GM21825 (cell line): ENCODE measurements around the gene IL1R1.
A peak's percentile ranks its signal among the peaks of the same experiment; 100 is the strongest.
"Not testable (repeated sequence)": the region's sequence is repeated elsewhere in the genome, so short reads cannot be mapped to it uniquely, and the experiment has no call there.

Experiments used
- ATAC-seq: cut with Tn5 transposase; IDR thresholded peaks from one replicate; pipeline ENCODE4 v1.9.1; 2021; ENCODE audit warnings: mild to moderate bottlenecking, moderate library complexity; ENCODE audit not compliant: unreplicated experiment

The IL1R1 gene

GRCh38 chr2:102141970-102142828 lies at the start of gene IL1R1:
TSS of gene IL1R1 (plus strand) at chr2:102142746. CDS start at chr2:102157725, 14,979 bp downstream.
- ATAC-seq = no peak

- no peak for ATAC-seq
These were observed 48.9 kb upstream of the IL1R1 start for GRCh38 chr2:102093662-102094061.

GRCh38 chr2:102094917-102095316 lies 47.6 kb upstream of the IL1R1 start:
- no peak for ATAC-seq

GRCh38 chr2:102096103-102096502 lies 46.4 kb upstream of the IL1R1 start:
- ATAC-seq = no peak

GRCh38 chr2:102098756-102099155 lies 43.8 kb upstream of the IL1R1 start:
- ATAC-seq = no peak

GRCh38 chr2:102099536-102100298 lies 42.8 kb upstream of the IL1R1 start:
- no peak for ATAC-seq

GRCh38 chr2:102100371-102101096 lies 42.0 kb upstream of the IL1R1 start:
- no peak for ATAC-seq

GRCh38 chr2:102101097-102101848 lies 41.3 kb upstream of the IL1R1 start:
- ATAC-seq = no peak

GRCh38 chr2:102101849-102102635 lies 40.5 kb upstream of the IL1R1 start:
- ATAC-seq = no peak

GRCh38 chr2:102102636-102102948 lies 40.0 kb upstream of the IL1R1 start:
- ATAC-seq = not testable (repeated sequence)

GRCh38 chr2:102103284-102103683 lies 39.3 kb upstream of the IL1R1 start:
- ATAC-seq = no peak

- ATAC-seq = peak; percentile 79
These were observed 38.3 kb upstream of the IL1R1 start for GRCh38 chr2:102103992-102104871.

- ATAC-seq = no peak
These were observed 36.4 kb upstream of the IL1R1 start for GRCh38 chr2:102106133-102106556.

- not testable (repeated sequence) for ATAC-seq
These were observed 35.5 kb upstream of the IL1R1 start for GRCh38 chr2:102106813-102107740.

GRCh38 chr2:102107741-102108070 lies 34.8 kb upstream of the IL1R1 start:
- ATAC-seq = no peak

GRCh38 chr2:102109016-102109415 lies 33.5 kb upstream of the IL1R1 start:
- ATAC-seq = no peak

- no peak for ATAC-seq
These were observed 32.4 kb upstream of the IL1R1 start for GRCh38 chr2:102110171-102110570.
